Naive thymus-derived CD4-positive, alpha-beta T cell (primary cell): ENCODE results near the gene CMIP. TPM values are rescaled to one million over a fixed set of nuclear protein-coding genes. Genes with fewer than 3 reads are reported as not detected.

Experiments used
- ATAC-seq: fragments of 150-1000 bp; cut with Tn5 transposase; 2 replicates; pipeline ENCODE4 v1.10.0; 2021; ENCODE audit warnings: mild to moderate bottlenecking, moderate library complexity
- CTCF ChIA-PET: fragments of 350-600 bp; sonication (Branson Sonifier 250); formaldehyde crosslinking; loops from one replicate; lab custom pipeline; 2021; ENCODE audit warnings: antibody characterized with exemption; lab: Charles Lee
- POLR2A ChIA-PET: fragments of 350-600 bp; sonication (Branson Sonifier 250); formaldehyde crosslinking; loops from one replicate; lab custom pipeline; 2021; ENCODE audit warnings: antibody characterized with exemption, inconsistent platforms; lab: Charles Lee
- DNase-seq, 9 donors: peaks; one replicate each; pipeline versions ENCODE4 v3.0.0 to v3.0.0-alpha.2; 2020 to 2022; ENCODE audit warnings: mixed read lengths in 1 of 9
- H3K27ac ChIP-seq: one replicate; pipeline ENCODE4 v1.7.0; 2013; ENCODE audit warnings: mild to moderate bottlenecking, low read depth, low read length, moderate library complexity
- H3K27me3 ChIP-seq, 2 donors: one replicate each; pipeline ENCODE4 v1.7.0; 2013; ENCODE audit warnings: low read length in 2 of 2, mild to moderate bottlenecking in 2 of 2, moderate library complexity in 2 of 2; ENCODE audit not compliant: control insufficient read depth in 2 of 2, insufficient read depth in 2 of 2
- H3K36me3 ChIP-seq, 3 experiments: 1 replicate in 2 of 3; 2 replicates in 1 of 3; pipeline ENCODE4 v1.7.0; 2013; ENCODE audit warnings: low read length in 3 of 3, mild to moderate bottlenecking in 3 of 3, moderate library complexity in 1 of 3; ENCODE audit not compliant: insufficient read depth in 3 of 3, control insufficient read depth in 2 of 3
- H3K4me1 ChIP-seq, 2 donors: one replicate each; pipeline ENCODE4 v1.7.0; 2013; ENCODE audit warnings: low read length in 2 of 2, mild to moderate bottlenecking in 2 of 2, moderate library complexity in 1 of 2; ENCODE audit not compliant: control insufficient read depth in 2 of 2, insufficient read depth in 2 of 2
- H3K4me3 ChIP-seq: 2 replicates; pipeline ENCODE4 v1.7.0; 2013; ENCODE audit warnings: mild to moderate bottlenecking, low read length
- H3K9me3 ChIP-seq, 3 experiments: 1 replicate in 2 of 3; 2 replicates in 1 of 3; pipeline ENCODE4 v1.7.0; 2013; ENCODE audit warnings: low read length in 3 of 3; ENCODE audit not compliant: control insufficient read depth in 2 of 3
- H3K27ac Mint-ChIP-seq, 9 donors: one replicate each; pipeline ENCODE4 v1.8.0; 2020 to 2022; ENCODE audit warnings: mixed read lengths in 9 of 9, mild to moderate bottlenecking in 8 of 9, moderate library complexity in 5 of 9, inconsistent platforms in 2 of 9
- H3K27me3 Mint-ChIP-seq, 5 donors: one replicate each; pipeline ENCODE4 v1.8.0; 2021 to 2022; ENCODE audit warnings: mixed read lengths in 5 of 5, mild to moderate bottlenecking in 1 of 5
- H3K36me3 Mint-ChIP-seq, 5 donors: one replicate each; pipeline ENCODE4 v1.8.0; 2020 to 2022; ENCODE audit warnings: mixed read lengths in 5 of 5, mild to moderate bottlenecking in 3 of 5, inconsistent platforms in 1 of 5
- H3K4me1 Mint-ChIP-seq, 7 donors: one replicate each; pipeline ENCODE4 v1.8.0; 2020 to 2022; ENCODE audit warnings: mixed read lengths in 7 of 7, mild to moderate bottlenecking in 3 of 7, inconsistent platforms in 1 of 7
- H3K4me3 Mint-ChIP-seq, 10 donors: one replicate each; pipeline ENCODE4 v1.8.0; 2020 to 2022; ENCODE audit warnings: mild to moderate bottlenecking in 10 of 10, mixed read lengths in 10 of 10, moderate library complexity in 6 of 10, inconsistent platforms in 2 of 10
- H3K9me3 Mint-ChIP-seq, 11 donors: one replicate each; pipeline ENCODE4 v1.8.0; 2020 to 2022; ENCODE audit warnings: mixed read lengths in 11 of 11, mild to moderate bottlenecking in 4 of 11, inconsistent platforms in 1 of 11, moderate library complexity in 1 of 11
- intact Hi-C, 2 donors: fragments of 100-400 bp; cut with micrococcal nuclease; formaldehyde crosslinking; loops; one replicate each; pipeline ENCODE4 v1.15.1; 2023
- polyA plus RNA-seq, 2 donors: library from polyadenylated mRNA; unstranded; fragments of 300-500 nt; fragmentation: Illumina TruSeq; gene quantifications; one replicate each; pipeline ENCODE4 v1.2.3, GENCODE V29; 2021
- total RNA-seq, 6 experiments: library from RNA in 5 of 6; stranded (reverse) in 5 of 6; gene quantifications; 1 replicate in 5 of 6; 2 replicates in 1 of 6; pipeline ENCODE4 v1.2.3 and lab custom pipeline; 2021 to 2026

Gene CMIP
- total RNA-seq (10 to 100 TPM; 28.9 to 75.4 (median 38.2) TPM), polyA plus RNA-seq (under 1 TPM; 0.66 to 0.92 TPM), total RNA-seq (lab: John Stamatoyannopoulos, UW) (24.2 reads per million, percentile 55 among the genes with 10 or more reads in this experiment)

- H3K4me1 Mint-ChIP-seq = peaks cover 26 to 54% (median 48%) of the 10 kb centered on the region in 7 donors
- H3K27ac Mint-ChIP-seq = peak within 1 kb of the TSS; percentile 90 to 97 (median 94)
- Histone ChIP-seq H3K27ac (peak within 1 kb of the TSS; percentile 77), H3K4me3 (peak within 1 kb of the TSS; percentile 91), H3K27me3 (no peaks in the 10 kb centered on the region), H3K4me1 (peaks cover 35 to 37% of the 10 kb centered on the region in 2 donors), H3K36me3 (no peaks in the 10 kb centered on the region), H3K9me3 (no peaks in the 10 kb centered on the region)
- ChIA-PET CTCF (no interaction called here), POLR2A (no interaction called here)
- peaks cover 0 to 41% (median 0%) of the 10 kb centered on the region in 5 donors for H3K27me3 Mint-ChIP-seq
- H3K36me3 Mint-ChIP-seq = peaks cover 0 to 9% (median 0%) of the 10 kb centered on the region in 5 donors
- H3K4me3 Mint-ChIP-seq = peak within 1 kb of the TSS; percentile 85 to 94 (median 90)
- DNase-seq = peak; percentile 66 to 89 (median 79)
- intact Hi-C loops = loop anchor here (2.0 to 10.0 kb wide), 11 partner anchors 38 to 640 kb away; partner anchors contain the start of genes CENPN (in 2 of the 2), CMC2 (in 2 of the 2), GAN (in 2 of the 2) and C16orf46 (in 1 of the 2)
- peaks cover 0 to 2% (median 0%) of the 10 kb centered on the region in 11 donors for H3K9me3 Mint-ChIP-seq
- ATAC-seq = peak; percentile 88
These were observed at the start of gene CMIP for GRCh38 chr16:81444448-81445121. CMIP (plus strand) TSS chr16:81444808.

- POLR2A ChIA-PET = no interaction called here
- peaks cover 0 to 13% (median 9%) of the 10 kb centered on the region in 5 donors for H3K36me3 Mint-ChIP-seq
- no peaks in the 10 kb centered on the region for H3K4me1 Mint-ChIP-seq
- H3K27ac Mint-ChIP-seq = no peak overlapping the region
- Histone ChIP-seq H3K27ac (no peak overlapping the region), H3K4me1 (no peaks in the 10 kb centered on the region), H3K27me3 (no peaks in the 10 kb centered on the region), H3K36me3 (no peaks in the 10 kb centered on the region), H3K9me3 (no peaks in the 10 kb centered on the region), H3K4me3 (no peak overlapping the region)
- DNase-seq (no peak), ATAC-seq (no peak)
- H3K27me3 Mint-ChIP-seq = no peaks in the 10 kb centered on the region
- CTCF ChIA-PET = no interaction called here
- intact Hi-C loops = no loop called here
- no peak overlapping the region for H3K4me3 Mint-ChIP-seq
- peaks cover 0 to 1% (median 0%) of the 10 kb centered on the region in 11 donors for H3K9me3 Mint-ChIP-seq
These were observed 49.5 kb upstream of the CMIP start for GRCh38 chr16:81394966-81395655.

DNA sequence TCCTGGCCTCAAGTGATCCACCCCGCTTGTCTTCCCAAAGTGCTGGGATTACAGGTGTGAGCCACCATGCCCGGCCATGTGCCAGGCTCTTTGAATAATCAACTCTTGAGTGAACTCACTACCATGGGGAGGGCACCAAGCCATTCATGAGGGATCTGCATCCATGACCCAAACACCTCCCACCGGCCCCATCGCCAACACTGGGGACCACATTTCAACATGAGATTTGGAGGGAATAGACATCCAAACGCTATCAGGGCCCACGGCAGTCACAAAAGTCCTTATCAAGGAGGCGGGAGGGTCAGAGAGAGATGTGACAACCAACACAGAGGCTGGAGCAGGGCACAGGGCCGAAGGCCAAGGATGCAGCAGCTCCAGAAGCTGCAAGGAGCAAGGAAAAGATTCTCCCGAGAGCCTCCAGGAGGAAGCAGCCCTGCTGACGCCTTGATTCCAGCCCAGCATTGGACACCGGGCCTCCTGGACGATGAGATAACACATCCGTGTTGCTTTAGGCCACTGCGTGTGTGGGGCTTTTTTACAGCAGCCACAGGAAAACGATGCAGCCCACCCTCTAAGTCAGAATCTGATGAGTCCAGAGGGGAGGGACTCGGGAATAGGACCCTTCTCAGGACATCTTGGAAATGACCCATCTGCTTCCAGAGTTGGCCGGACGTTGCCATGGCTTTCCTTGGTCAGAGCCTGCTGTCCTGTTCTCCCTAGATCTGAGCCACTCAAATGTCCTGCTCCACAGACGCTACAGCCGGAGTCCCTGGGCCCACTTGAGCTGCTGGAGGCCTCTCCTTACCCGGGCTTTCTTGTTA is 47.3 kb upstream of the CMIP start:
- ATAC-seq (no peak), DNase-seq (no peak)
- peaks cover 0 to 1% (median 0%) of the 10 kb centered on the region in 5 donors for H3K27me3 Mint-ChIP-seq
- H3K4me3 Mint-ChIP-seq = no peak overlapping the region
- H3K27ac ChIP-seq = no peak overlapping the region
- no peaks in the 10 kb centered on the region for H3K9me3 ChIP-seq
- H3K36me3 ChIP-seq = no peaks in the 10 kb centered on the region
- no peaks in the 10 kb centered on the region for H3K4me1 ChIP-seq
- ChIA-PET POLR2A (no interaction called here), CTCF (interaction anchor here (0.7 kb wide), 1 partner anchor 326 kb away, joined by 4 read pairs; no protein-coding TSS in a partner anchor)
- H3K4me1 Mint-ChIP-seq = no peaks in the 10 kb centered on the region
- intact Hi-C loops = no loop called here
- H3K4me3 ChIP-seq = no peak overlapping the region
- H3K27me3 ChIP-seq = no peaks in the 10 kb centered on the region
- peaks cover 0 to 5% (median under 1%) of the 10 kb centered on the region in 5 donors for H3K36me3 Mint-ChIP-seq
- H3K9me3 Mint-ChIP-seq = peaks cover 0 to 3% (median 0%) of the 10 kb centered on the region in 11 donors
- no peak overlapping the region for H3K27ac Mint-ChIP-seq

DNA sequence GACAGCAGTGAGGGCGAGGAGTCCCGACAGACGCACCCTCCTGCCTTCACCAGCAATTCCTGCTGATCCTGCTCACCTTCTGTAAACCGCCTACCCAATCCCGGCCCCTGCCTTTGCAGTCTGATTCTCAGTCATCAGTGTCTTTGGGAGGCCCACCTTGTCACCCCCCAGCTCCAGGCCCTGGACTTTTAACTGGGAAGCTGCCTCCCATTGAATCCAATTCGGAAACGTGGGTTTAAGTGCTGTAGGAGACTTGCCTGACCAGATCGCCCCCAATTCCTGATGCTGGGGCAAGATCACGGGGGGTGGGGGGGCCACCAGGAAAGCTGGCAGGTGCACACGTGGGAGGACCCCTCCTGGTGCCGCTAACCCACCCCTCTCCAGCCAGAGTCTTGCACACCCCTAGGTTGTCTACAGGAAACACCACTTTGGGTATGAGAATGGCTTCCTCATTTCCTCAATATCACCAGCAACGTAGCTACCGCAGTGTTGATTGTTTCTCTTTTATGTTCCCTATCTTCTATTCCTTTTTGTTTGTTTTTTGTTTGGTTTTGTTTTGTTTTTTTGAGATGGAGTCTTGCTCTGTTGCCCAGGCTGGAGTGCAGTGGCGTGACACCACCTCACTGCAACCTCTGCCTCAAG is 46.6 kb upstream of the CMIP start:
- ATAC-seq (no peak), DNase-seq (no peak)
- no peaks in the 10 kb centered on the region for H3K4me1 Mint-ChIP-seq
- no peak overlapping the region for H3K4me3 Mint-ChIP-seq
- intact Hi-C loops = no loop called here
- peaks cover 0 to 3% (median 0%) of the 10 kb centered on the region in 11 donors for H3K9me3 Mint-ChIP-seq
- Histone ChIP-seq H3K9me3 (no peaks in the 10 kb centered on the region), H3K27me3 (no peaks in the 10 kb centered on the region), H3K4me1 (no peaks in the 10 kb centered on the region), H3K4me3 (no peak overlapping the region), H3K36me3 (no peaks in the 10 kb centered on the region), H3K27ac (no peak overlapping the region)
- H3K27ac Mint-ChIP-seq = no peak overlapping the region
- ChIA-PET POLR2A (no interaction called here), CTCF (interaction anchor here (0.7 kb wide), 1 partner anchor 326 kb away, joined by 4 read pairs; no protein-coding TSS in a partner anchor)
- peaks cover 0 to 5% (median 0%) of the 10 kb centered on the region in 5 donors for H3K36me3 Mint-ChIP-seq
- H3K27me3 Mint-ChIP-seq = peaks cover 0 to 2% (median 0%) of the 10 kb centered on the region in 5 donors

DNA sequence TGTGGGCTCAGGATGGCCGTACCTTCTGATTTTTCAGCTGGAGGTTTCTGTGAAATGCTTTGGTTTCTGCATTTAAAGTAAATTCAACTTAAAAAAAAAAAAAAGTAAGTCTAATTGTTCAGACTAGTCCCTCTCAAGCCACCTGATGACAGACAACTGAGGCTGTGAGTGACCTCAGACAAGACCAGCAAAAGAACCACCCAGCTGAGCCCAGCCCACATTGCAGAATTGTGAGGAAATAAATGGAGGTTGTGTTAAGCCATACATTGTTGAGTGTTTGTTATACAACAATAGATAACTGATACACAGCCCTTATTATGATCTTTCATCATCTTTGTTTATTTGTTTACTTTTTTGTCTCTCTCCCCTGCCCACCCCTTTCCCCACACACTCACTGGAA is 44.7 kb upstream of the CMIP start:
- intact Hi-C loops = loop anchor here in 1 of 2 donors (5.0 kb wide), 1 partner anchor 337 kb away; no protein-coding TSS in a partner anchor
- Histone ChIP-seq H3K36me3 (no peaks in the 10 kb centered on the region), H3K27me3 (no peaks in the 10 kb centered on the region), H3K27ac (no peak overlapping the region), H3K9me3 (no peaks in the 10 kb centered on the region), H3K4me1 (no peaks in the 10 kb centered on the region), H3K4me3 (no peak overlapping the region)
- ATAC-seq = no peak
- Mint-ChIP-seq H3K27me3 (peaks cover 0 to 2% (median 0%) of the 10 kb centered on the region in 5 donors), H3K27ac (no peak overlapping the region), H3K4me3 (no peak overlapping the region), H3K36me3 (peaks cover 0 to 3% (median 0%) of the 10 kb centered on the region in 5 donors), H3K4me1 (peaks cover 0 to 4% (median 0%) of the 10 kb centered on the region in 7 donors), H3K9me3 (peaks cover 0 to 3% (median 0%) of the 10 kb centered on the region in 11 donors)
- CTCF ChIA-PET = interaction anchor here (1.4 to 1.6 kb wide), 2 partner anchors 297 to 330 kb away, joined by 3 to 6 read pairs; no protein-coding TSS in a partner anchor
- POLR2A ChIA-PET = no interaction called here
- DNase-seq = no peak
